Inferior parietal cortex (tissue), 1 donor: ENCODE measurements around the gene ACSL6.

Experiments
- DNase-seq: peaks from one replicate; pipeline ENCODE4 v3.0.0-alpha.2; 2016; ENCODE audit errors: extremely low spot score

Gene ACSL6

GRCh38 chr5:132011622-132012343, at the start of gene ACSL6:
TSS of gene ACSL6 (minus strand) at chr5:132011658. CDS start at chr5:132011553, 105 bp downstream.
- DNase-seq: no peak

GRCh38 chr5:132060501-132061161, 49.2 kb upstream of the ACSL6 start, which contains the start of gene IL3:
TSS of gene IL3 (plus strand) at chr5:132060655. CDS start at chr5:132060707, 52 bp downstream.
- no peak for DNase-seq

- no peak for DNase-seq
Observed at GRCh38 chr5:132059696-132060500, 48.4 kb upstream of the ACSL6 start.

GRCh38 chr5:132059043-132059695, 47.7 kb upstream of the ACSL6 start:
- no peak for DNase-seq

GRCh38 chr5:132058646-132059042, 47.2 kb upstream of the ACSL6 start:
- DNase-seq: no peak

- DNase-seq: no peak
Observed at GRCh38 chr5:132057498-132058255, 46.2 kb upstream of the ACSL6 start.

GRCh38 chr5:132056610-132057497, 45.4 kb upstream of the ACSL6 start:
- no peak for DNase-seq

- no peak for DNase-seq
Observed at GRCh38 chr5:132055808-132056609, 44.6 kb upstream of the ACSL6 start.

GRCh38 chr5:132055441-132055807, 44.0 kb upstream of the ACSL6 start:
- no peak for DNase-seq

- no peak for DNase-seq
Observed at GRCh38 chr5:132054697-132055440, 43.4 kb upstream of the ACSL6 start.

- no peak for DNase-seq
Observed at GRCh38 chr5:132054031-132054696, 42.7 kb upstream of the ACSL6 start.

- no peak for DNase-seq
Observed at GRCh38 chr5:132053483-132053882, 42.0 kb upstream of the ACSL6 start.

GRCh38 chr5:132052520-132052919, 41.1 kb upstream of the ACSL6 start:
- DNase-seq: no peak

GRCh38 chr5:132050661-132051552, 39.4 kb upstream of the ACSL6 start:
- DNase-seq: no peak

GRCh38 chr5:132050136-132050535, 38.7 kb upstream of the ACSL6 start:
- peak; percentile 16 for DNase-seq

GRCh38 chr5:132049559-132049958, 38.1 kb upstream of the ACSL6 start:
- no peak for DNase-seq

GRCh38 chr5:132049093-132049492, 37.6 kb upstream of the ACSL6 start:
- DNase-seq: no peak
